ENCODE data around the gene OBP2B.
"Not testable (repeated sequence)": the region's sequence is repeated elsewhere in the genome, so short reads cannot be mapped to it uniquely, and the experiment has no call there.

OBP2B gene

DNA sequence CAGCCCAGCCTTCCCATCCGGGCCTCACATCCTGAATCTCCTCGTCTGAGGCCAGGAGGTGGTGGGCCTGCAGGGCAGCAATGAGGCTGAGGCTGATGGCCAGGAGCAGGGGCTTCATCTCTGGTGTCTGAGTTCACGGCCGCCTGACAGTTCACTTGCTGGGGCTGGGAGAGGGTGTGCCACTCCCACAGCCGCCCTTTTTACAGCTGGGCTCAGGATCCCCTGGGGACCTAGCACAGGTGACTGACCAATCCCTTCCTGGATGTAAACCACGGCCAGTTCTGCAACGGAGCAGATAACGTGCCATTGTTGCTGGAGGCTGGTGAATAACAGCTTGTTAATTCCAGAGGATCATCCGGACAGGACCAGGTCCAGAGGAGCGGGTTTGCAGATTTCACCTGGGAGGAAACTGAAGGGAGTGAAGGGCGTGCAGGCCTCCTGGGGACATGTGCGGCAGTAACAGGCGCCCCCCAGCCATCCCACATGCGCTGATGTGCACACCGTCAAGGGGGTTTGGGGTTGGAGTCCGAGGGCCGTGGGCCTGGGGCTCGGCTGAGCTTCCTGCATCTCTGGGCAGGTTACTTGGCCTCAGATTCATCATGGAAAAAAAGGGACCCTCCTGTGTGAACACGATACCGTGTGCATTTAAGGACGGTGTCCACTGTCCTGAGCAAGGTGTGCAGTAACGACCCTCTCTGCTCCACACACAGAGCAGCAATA is 19.6 kb upstream of the OBP2B start:
- not testable (repeated sequence) for H3K9me3 ChIP-seq (ENCODE audit: insufficient read depth, low read depth, low read length); H3K27ac ChIP-seq (ENCODE audit: low read depth, low read length); H3K4me1 ChIP-seq (ENCODE audit: insufficient read depth, low read length); H3K27me3 ChIP-seq (ENCODE audit: insufficient read depth, low read length); H3K4me3 ChIP-seq (ENCODE audit: low read length); H3K9ac ChIP-seq (ENCODE audit: low read depth, low read length); H3K36me3 ChIP-seq (ENCODE audit: insufficient read depth, low read length)
- WGBS, result 91% methylated on average over 17 of the region's 22 CpGs

DNA sequence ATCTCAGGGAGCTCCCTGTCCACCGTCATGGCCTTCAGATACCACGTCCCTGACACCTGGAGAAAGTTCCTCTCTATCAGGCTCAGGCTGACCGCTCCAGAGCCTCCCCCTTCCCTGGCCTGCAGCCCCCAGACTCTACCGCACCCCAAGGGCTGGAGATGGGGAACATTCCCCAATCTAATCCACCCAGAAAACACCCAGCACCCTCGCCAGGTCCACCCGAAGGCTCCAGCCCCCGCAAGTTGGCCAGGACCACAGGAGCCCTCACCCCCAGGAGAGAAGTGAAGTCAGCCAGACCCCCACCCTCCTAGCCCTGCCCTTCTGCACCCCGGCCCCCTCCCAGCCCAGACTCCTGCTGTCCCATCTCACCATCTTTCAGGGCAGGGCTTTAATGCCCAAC is 18.9 kb upstream of the OBP2B start:
- not testable (repeated sequence) for H3K4me3 ChIP-seq (ENCODE audit: low read length); H3K9me3 ChIP-seq (ENCODE audit: insufficient read depth, low read depth, low read length); H3K36me3 ChIP-seq (ENCODE audit: insufficient read depth, low read length); H3K27me3 ChIP-seq (ENCODE audit: insufficient read depth, low read length); H3K9ac ChIP-seq (ENCODE audit: low read depth, low read length); H3K4me1 ChIP-seq (ENCODE audit: insufficient read depth, low read length); H3K27ac ChIP-seq (ENCODE audit: low read depth, low read length)
- WGBS, result 96% methylated on average over 8 of the region's 8 CpGs

DNA sequence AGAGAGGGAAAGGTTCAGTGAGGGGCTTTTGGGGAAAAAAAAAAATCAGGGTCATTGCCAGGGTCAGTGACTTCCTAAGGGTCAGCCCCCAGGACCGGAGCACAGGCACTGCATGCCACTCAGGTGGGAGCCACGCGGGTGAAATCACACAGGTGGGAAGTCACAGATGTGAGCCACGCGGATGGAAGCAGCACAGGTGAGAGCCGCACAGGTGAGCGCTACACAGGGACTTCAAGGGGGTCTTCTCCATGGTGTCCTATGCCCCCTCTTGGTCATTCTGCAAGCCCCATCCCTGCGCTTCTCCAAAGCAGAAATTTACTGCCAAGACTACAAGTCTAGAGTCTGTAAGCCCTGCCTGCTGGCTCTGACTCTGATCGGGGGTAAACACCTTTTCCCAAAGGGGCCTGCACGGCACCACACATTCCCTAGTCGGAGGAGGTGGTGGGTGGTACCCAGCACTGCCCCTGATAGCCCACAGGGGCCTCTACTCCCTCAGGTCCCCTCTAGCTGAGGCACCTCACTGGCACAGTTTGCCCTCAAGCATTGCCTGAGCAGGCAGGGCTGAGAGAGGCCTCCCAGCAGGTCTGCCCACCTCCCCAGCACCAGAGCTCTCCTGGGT is 18.3 kb upstream of the OBP2B start:
- H3K27me3 ChIP-seq (ENCODE audit: insufficient read depth, low read length), result no peaks in the 10 kb centered on the region
- WGBS, result 86% methylated on average over 11 of the region's 11 CpGs

DNA sequence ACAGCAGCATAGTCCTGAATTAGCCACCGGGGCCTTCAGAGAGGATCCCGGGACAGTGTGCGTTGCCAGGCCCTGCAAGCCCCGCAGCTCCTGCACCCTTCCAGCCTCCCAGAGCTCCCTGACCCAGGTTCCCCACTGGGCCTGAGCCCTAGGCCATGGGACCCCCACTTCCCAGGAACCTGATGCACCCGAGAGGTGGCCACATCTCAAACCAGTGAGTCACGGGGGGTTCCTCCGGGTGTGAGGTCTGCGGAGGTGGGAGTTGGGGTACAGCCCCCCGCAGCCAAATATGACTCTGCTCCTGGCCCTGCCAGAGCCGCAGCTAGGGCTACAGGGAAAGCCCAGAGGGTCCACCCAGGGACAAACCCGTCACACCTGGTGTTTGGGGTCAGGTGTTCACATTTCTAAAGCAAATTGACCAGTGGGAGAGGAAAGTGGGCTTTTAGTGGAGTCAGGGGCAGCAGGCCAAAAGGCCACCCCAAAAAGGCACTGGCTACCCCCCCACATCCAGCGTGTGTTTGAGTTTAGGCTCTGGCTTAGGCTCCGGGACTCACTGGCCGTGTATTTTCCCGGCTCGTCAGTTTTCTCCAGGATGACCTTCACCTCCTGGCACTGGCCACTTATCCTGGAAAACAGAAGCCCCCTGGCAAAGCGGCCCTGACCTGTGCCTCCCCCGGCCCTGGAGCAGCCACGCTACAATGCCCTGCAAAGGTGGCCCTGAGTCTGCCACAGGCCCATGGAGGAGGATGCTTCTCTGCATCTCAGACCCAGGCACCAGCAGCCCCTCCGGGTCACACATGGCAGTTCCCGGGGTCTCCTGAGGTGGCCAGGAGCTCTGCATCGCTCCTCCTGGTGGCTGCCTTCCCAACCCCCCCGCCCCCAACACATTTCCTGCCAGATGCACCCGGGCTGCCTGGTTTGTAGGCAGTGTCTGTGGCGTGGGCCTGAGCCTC is 17.4 kb upstream of the OBP2B start:
- Histone ChIP-seq H3K27ac (ENCODE audit: low read depth, low read length) (no peak overlapping the region), H3K9ac (ENCODE audit: low read depth, low read length) (no peak overlapping the region), H3K36me3 (ENCODE audit: insufficient read depth, low read length) (no peaks in the 10 kb centered on the region), H3K9me3 (ENCODE audit: insufficient read depth, low read depth, low read length) (no peaks in the 10 kb centered on the region), H3K27me3 (ENCODE audit: insufficient read depth, low read length) (no peaks in the 10 kb centered on the region), H3K4me3 (ENCODE audit: low read length) (no peak overlapping the region), H3K4me1 (ENCODE audit: insufficient read depth, low read length) (no peaks in the 10 kb centered on the region)
- 83% methylated on average over 25 of the region's 25 CpGs for WGBS

More for the DNA sequence above, 18.3 kb upstream of the OBP2B start:
- Histone ChIP-seq H3K9me3 (ENCODE audit: insufficient read depth, low read depth, low read length) (no peaks in the 10 kb centered on the region), H3K9ac (ENCODE audit: low read depth, low read length) (no peak overlapping the region), H3K36me3 (ENCODE audit: insufficient read depth, low read length) (no peaks in the 10 kb centered on the region), H3K4me1 (ENCODE audit: insufficient read depth, low read length) (no peaks in the 10 kb centered on the region), H3K4me3 (ENCODE audit: low read length) (no peak overlapping the region), H3K27ac (ENCODE audit: low read depth, low read length) (no peak overlapping the region)

DNA sequence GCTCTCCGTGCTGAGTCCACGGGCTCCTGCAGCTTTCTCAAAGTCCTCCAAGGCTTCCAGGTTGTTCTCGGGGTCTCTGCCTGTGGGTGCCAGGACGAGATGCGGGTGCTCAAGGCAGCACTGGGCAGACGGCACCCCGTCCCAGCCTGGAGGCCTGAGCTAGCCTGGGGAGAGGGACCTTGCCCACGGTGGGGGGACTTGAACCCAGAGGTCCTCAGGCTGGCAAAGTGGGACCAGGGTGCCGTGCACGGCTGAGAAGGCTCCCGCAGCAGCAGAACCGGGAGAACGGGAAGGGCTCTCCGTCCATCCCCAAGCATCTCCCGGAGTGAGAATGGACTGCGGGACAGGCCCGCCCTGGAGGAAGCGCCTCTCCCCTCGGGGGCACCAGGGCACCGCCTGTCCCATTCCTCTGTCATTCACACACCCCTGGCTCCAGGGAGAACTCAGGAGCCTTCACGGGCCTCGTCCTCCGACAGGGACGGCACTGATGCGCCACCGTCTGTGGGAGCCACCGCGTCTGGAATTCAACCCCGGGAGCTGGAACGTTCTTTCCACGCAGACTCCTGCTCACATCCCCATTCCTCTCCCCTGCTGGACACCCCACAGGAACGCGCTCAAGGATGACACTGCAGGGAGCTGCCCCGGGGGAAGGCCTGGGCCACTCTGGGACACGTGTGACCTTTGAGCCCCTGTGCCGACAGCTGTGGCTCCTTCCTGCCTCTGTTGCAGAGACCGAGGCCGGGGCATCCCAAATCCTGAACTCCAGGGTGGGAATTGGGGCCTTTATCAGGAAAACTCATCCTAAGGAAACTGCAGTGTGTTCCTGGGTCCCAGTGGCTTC is 16.3 kb upstream of the OBP2B start:
- no peaks in the 10 kb centered on the region for H3K4me1 ChIP-seq (ENCODE audit: insufficient read depth, low read length)
- no peak overlapping the region for H3K4me3 ChIP-seq (ENCODE audit: low read length)
- 88% methylated on average over 38 of the region's 38 CpGs for WGBS
- H3K36me3 ChIP-seq (ENCODE audit: insufficient read depth, low read length), result no peaks in the 10 kb centered on the region
- H3K9ac ChIP-seq (ENCODE audit: low read depth, low read length), result no peak overlapping the region
- H3K9me3 ChIP-seq (ENCODE audit: insufficient read depth, low read depth, low read length), result no peaks in the 10 kb centered on the region
- no peaks in the 10 kb centered on the region for H3K27me3 ChIP-seq (ENCODE audit: insufficient read depth, low read length)
- H3K27ac ChIP-seq (ENCODE audit: low read depth, low read length), result no peak overlapping the region

DNA sequence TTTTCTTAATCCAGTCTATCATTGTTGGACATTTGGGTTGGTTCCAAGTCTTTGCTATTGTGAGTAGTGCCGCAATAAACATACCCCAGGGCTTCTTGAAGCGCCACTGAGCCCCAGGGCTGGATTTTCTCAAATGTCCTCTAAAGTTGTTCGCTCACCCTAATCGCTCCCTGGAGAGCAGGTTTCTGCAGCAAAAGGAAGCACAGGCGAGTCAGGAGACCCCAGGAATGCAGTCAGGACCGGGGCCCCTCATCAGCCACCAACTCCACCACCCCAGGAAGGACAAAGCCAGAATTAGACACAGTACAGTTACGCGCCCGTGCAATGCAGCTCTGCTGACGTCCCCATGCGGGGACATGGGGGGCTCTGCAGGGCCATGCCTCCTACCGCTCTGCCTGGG is 15.7 kb upstream of the OBP2B start:
- H3K27ac ChIP-seq (ENCODE audit: low read depth, low read length), result no peak overlapping the region
- WGBS, result 95% methylated on average over 12 of the region's 12 CpGs
- no peak overlapping the region for H3K4me3 ChIP-seq (ENCODE audit: low read length)
- H3K9me3 ChIP-seq (ENCODE audit: insufficient read depth, low read depth, low read length), result no peaks in the 10 kb centered on the region
- no peaks in the 10 kb centered on the region for H3K27me3 ChIP-seq (ENCODE audit: insufficient read depth, low read length)
- H3K4me1 ChIP-seq (ENCODE audit: insufficient read depth, low read length), result no peaks in the 10 kb centered on the region
- H3K9ac ChIP-seq (ENCODE audit: low read depth, low read length), result no peak overlapping the region
- H3K36me3 ChIP-seq (ENCODE audit: insufficient read depth, low read length), result no peaks in the 10 kb centered on the region

DNA sequence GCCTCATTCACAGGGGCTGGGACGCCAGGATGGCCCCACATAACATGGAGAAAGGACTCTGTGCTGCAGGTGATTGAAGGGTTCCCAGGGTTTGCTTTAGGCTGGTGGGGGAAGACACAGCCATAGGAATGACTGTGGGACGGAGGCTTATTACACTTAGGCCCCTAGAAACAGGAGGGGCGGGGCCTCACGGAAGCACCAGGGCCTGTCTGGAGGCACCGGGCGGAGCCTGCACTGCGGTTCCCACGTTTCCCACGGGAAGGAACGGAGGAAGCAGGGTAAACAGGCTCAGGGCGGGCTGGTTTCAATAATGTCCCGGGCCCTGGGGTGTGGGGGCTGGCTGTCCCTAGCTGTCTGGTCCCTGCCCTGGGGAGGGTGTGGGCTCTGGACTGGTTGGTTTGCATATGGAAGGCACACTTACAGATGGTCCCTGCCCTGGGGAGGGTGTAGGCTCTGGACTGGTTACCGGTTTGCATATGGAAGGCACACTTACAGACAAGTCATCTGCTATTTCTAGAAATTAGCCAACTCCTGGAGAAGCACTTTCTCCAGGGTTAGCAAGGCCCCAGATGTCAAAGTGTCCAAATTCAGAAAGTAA is 14.2 kb upstream of the OBP2B start:
- peaks cover 10% of the 10 kb centered on the region; the same call in 1 of the 2 replicates for H3K27me3 ChIP-seq (ENCODE audit: insufficient read depth, low read length)
- WGBS, result 66% methylated on average over 13 of the region's 13 CpGs
- H3K27ac ChIP-seq (ENCODE audit: low read depth, low read length); H3K4me3 ChIP-seq (ENCODE audit: low read length); H3K9ac ChIP-seq (ENCODE audit: low read depth, low read length); H3K4me1 ChIP-seq (ENCODE audit: insufficient read depth, low read length); H3K36me3 ChIP-seq (ENCODE audit: insufficient read depth, low read length); H3K9me3 ChIP-seq (ENCODE audit: insufficient read depth, low read depth, low read length): not testable (repeated sequence)

DNA sequence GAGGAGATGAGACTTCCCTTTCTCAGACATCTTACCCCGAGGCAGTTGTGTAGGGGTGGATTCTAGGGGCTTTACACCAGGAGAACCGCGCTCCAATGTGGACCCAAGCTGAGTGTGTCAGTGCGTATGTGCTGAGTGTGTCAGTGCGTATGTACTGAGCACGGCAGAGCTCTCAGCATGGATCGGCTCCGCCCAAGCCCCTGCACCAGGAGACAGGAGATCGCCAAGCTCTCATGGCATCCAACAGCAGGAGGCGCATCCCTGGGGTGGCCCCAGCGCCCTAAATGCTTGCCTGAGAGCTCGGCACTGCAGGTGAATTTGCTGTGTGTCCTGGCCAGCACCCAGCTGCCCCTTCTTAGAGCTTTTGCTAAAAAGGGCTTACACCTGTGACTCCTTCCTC is 12.9 kb upstream of the OBP2B start:
- WGBS, result 85% methylated on average over 12 of the region's 12 CpGs
- not testable (repeated sequence) for H3K9ac ChIP-seq (ENCODE audit: low read depth, low read length); H3K9me3 ChIP-seq (ENCODE audit: insufficient read depth, low read depth, low read length); H3K4me1 ChIP-seq (ENCODE audit: insufficient read depth, low read length); H3K4me3 ChIP-seq (ENCODE audit: low read length); H3K27ac ChIP-seq (ENCODE audit: low read depth, low read length); H3K36me3 ChIP-seq (ENCODE audit: insufficient read depth, low read length)
- peaks cover 12% of the 10 kb centered on the region for H3K27me3 ChIP-seq (ENCODE audit: insufficient read depth, low read length)

DNA sequence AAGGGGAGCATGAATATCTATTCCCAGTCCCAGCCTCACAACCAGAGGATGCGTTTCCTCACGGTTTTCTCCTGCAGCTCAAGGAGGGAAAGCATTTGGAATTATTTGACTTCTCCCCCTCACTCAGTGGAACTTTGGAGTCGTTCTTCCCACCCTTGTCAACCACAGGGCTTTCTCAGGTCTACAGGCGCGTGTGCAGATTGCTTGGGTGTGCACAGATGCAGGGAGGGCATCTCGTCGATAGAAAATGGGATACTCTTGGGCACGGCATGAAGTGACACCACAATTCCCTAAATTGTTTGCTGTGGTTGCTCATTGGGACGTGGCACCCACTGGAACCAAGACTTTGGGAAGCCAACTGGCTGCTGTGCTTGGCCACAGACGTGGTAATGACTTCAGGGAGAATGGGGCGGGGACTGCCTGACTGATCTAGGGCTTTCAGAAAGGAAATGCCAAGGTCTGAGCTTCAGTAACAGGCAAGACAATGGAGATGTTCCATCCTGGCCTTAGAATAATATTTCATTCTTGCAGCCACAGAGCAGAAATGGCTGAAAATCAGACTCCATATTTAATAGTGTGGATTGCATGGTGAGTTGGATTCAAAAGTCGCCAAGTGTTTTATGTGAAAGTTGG is 12.2 kb upstream of the OBP2B start:
- Histone ChIP-seq H3K4me1 (ENCODE audit: insufficient read depth, low read length) (no peaks in the 10 kb centered on the region), H3K4me3 (ENCODE audit: low read length) (no peak overlapping the region), H3K27me3 (ENCODE audit: insufficient read depth, low read length) (peaks cover 12% of the 10 kb centered on the region), H3K27ac (ENCODE audit: low read depth, low read length) (no peak overlapping the region), H3K9me3 (ENCODE audit: insufficient read depth, low read depth, low read length) (no peaks in the 10 kb centered on the region), H3K36me3 (ENCODE audit: insufficient read depth, low read length) (no peaks in the 10 kb centered on the region), H3K9ac (ENCODE audit: low read depth, low read length) (no peak overlapping the region)
- 75% methylated on average over 11 of the region's 12 CpGs for WGBS

All from HUES64 (cell line).